H1 (cell line): Measurements from ENCODE around the gene DCDC2C. TPM values are rescaled to one million over a fixed set of nuclear protein-coding genes. Genes with fewer than 3 reads are reported as not detected.

Source experiments
- ATF3 ChIP-seq: IDR thresholded peaks from 2 replicates; pipeline ENCODE4 v1.6.1; 2011; ENCODE audit warnings: low read depth, mild to moderate bottlenecking, low read length; ENCODE audit not compliant: insufficient read depth
- CHD7 ChIP-seq: fragments of 300-600 bp; sonication (generic); IDR thresholded peaks from 2 replicates; pipeline ENCODE4 v1.7.1; 2012; ENCODE audit warnings: low read length, moderate library complexity, mild to moderate bottlenecking, inconsistent platforms; ENCODE audit not compliant: insufficient replicate concordance
- EGR1 ChIP-seq: IDR thresholded peaks from 2 replicates; pipeline ENCODE4 v1.6.1; 2011; ENCODE audit warnings: low read depth, low read length, borderline replicate concordance
- EP300 ChIP-seq, 2 experiments: IDR thresholded peaks; 1 replicate in 1 of 2; 2 replicates in 1 of 2; pipeline ENCODE4 v1.6.1; 2011 to 2012; ENCODE audit warnings: low read depth in 2 of 2, low read length in 2 of 2, mild to moderate bottlenecking in 2 of 2, borderline replicate concordance in 1 of 2, inconsistent platforms in 1 of 2, moderate library complexity in 1 of 2
- JUN ChIP-seq: IDR thresholded peaks from 2 replicates; pipeline ENCODE4 v1.6.1; 2011; ENCODE audit warnings: low read depth, mild to moderate bottlenecking, improper control_type of control experiment, low read length
- SP2 ChIP-seq: IDR thresholded peaks from 2 replicates; pipeline ENCODE4 v1.6.1; 2012; ENCODE audit warnings: mild to moderate bottlenecking, low read length, inconsistent platforms
- polyA plus RNA-seq, 7 experiments: library from polyadenylated mRNA; depleted of rRNA in 3 of 7; stranded (reverse) in 5 of 7; unstranded in 2 of 7; fragments of >200 nt in 5 of 7; fragments of 200-250 nt in 2 of 7; gene quantifications; 1 replicate in 5 of 7; 2 replicates in 1 of 7; 4 replicates in 1 of 7; pipeline versions ENCODE4 v1.2.1 to v1.2.3, GENCODE V29; 2011 to 2013; ENCODE audit warnings: missing spikeins in 2 of 7, mixed read lengths in 2 of 7
- total RNA-seq: library from RNA; stranded (reverse); fragmentation: NEBNext Ultra II Directional; extraction: Animal tissue kit (Norgen Biotek cat#: 25700); gene quantifications from 2 replicates; pipeline ENCODE4 v1.2.1, GENCODE V29; 2021

Gene DCDC2C
- total and polyA plus RNA-seq, 2 of the 8 experiments (the other 6 are each of a cell fraction or from before 2014, with no cell fraction given) = 0.50 TPM; not detected in 1

GRCh38 chr2:3768960-3769765, 65.8 kb downstream of the DCDC2C start (continued):
- TF ChIP-seq CHD7 = no peak
- no peak for TF ChIP-seq EP300 (IDR thresholded peaks at IDR 0.05; ENCODE audit: borderline replicate concordance in 1 of 2, low read depth in 2 of 2, low read length in 2 of 2)
- no peak for TF ChIP-seq ATF3
- TF ChIP-seq EGR1 = no peak
- no peak for TF ChIP-seq JUN
- TF ChIP-seq SP2 = no peak
- TF ChIP-seq, all 59 proteins: peak for 0
